HG03196 (cell line): ENCODE data around the gene SAMD8.
"Not testable (repeated sequence)": the region's sequence is repeated elsewhere in the genome, so short reads cannot be mapped to it uniquely, and the experiment has no call there.

ENCODE experiments used
- ATAC-seq: cut with Tn5 transposase; IDR thresholded peaks from one replicate; pipeline ENCODE4 v1.9.1; 2021; ENCODE audit not compliant: unreplicated experiment

The SAMD8 gene

GRCh38 chr10:75106891-75107290 lies 4.6 kb upstream of the SAMD8 start:
- ATAC-seq = not testable (repeated sequence)

- no peak for ATAC-seq
Measured at GRCh38 chr10:75107756-75108683, 3.4 kb upstream of the SAMD8 start.

- no peak for ATAC-seq
Measured at GRCh38 chr10:75108684-75109458, 2.6 kb upstream of the SAMD8 start.

- no peak for ATAC-seq
Measured at GRCh38 chr10:75109459-75109778, 2.0 kb upstream of the SAMD8 start.

- ATAC-seq = no peak
Measured at GRCh38 chr10:75110006-75110632, 1.3 kb upstream of the SAMD8 start.

- peak; percentile 33 for ATAC-seq
Measured at GRCh38 chr10:75111907-75112679, 637 bp downstream of the SAMD8 start.

GRCh38 chr10:75115137-75115536 lies 3.7 kb downstream of the SAMD8 start:
- ATAC-seq = no peak

GRCh38 chr10:75116941-75117775 lies 5.7 kb downstream of the SAMD8 start:
- ATAC-seq = not testable (repeated sequence)

- ATAC-seq = no peak
Measured at GRCh38 chr10:75117995-75118394, 6.5 kb downstream of the SAMD8 start.

- not testable (repeated sequence) for ATAC-seq
Measured at GRCh38 chr10:75119444-75120066, 8.1 kb downstream of the SAMD8 start.

- ATAC-seq = no peak
Measured at GRCh38 chr10:75121322-75121721, 9.9 kb downstream of the SAMD8 start.

- ATAC-seq = no peak
Measured at GRCh38 chr10:75122505-75122904, 11.0 kb downstream of the SAMD8 start.

GRCh38 chr10:75123088-75123682 lies 11.7 kb downstream of the SAMD8 start:
- no peak for ATAC-seq

GRCh38 chr10:75126277-75126676 lies 14.8 kb downstream of the SAMD8 start:
- ATAC-seq = no peak

GRCh38 chr10:75127471-75127870 lies 16.0 kb downstream of the SAMD8 start:
- ATAC-seq = no peak

GRCh38 chr10:75128985-75129384 lies 17.5 kb downstream of the SAMD8 start:
- ATAC-seq = not testable (repeated sequence)

GRCh38 chr10:75129537-75129936 lies 18.1 kb downstream of the SAMD8 start:
- ATAC-seq = no peak

GRCh38 chr10:75133701-75134100 lies 22.2 kb downstream of the SAMD8 start:
- not testable (repeated sequence) for ATAC-seq

- ATAC-seq = no peak
Measured at GRCh38 chr10:75136346-75136745, 24.9 kb downstream of the SAMD8 start.
